ENCODE data around the gene RAB9A. TPM values are rescaled to one million over a fixed set of nuclear protein-coding genes. Genes with fewer than 3 reads are reported as not detected.

Gene RAB9A
- total and polyA plus RNA-seq, 9 of the 15 experiments (the other 6 are each of a cell fraction or from before 2014, with no cell fraction given) = 13.5 to 20.8 (median 17.7) TPM

DNA sequence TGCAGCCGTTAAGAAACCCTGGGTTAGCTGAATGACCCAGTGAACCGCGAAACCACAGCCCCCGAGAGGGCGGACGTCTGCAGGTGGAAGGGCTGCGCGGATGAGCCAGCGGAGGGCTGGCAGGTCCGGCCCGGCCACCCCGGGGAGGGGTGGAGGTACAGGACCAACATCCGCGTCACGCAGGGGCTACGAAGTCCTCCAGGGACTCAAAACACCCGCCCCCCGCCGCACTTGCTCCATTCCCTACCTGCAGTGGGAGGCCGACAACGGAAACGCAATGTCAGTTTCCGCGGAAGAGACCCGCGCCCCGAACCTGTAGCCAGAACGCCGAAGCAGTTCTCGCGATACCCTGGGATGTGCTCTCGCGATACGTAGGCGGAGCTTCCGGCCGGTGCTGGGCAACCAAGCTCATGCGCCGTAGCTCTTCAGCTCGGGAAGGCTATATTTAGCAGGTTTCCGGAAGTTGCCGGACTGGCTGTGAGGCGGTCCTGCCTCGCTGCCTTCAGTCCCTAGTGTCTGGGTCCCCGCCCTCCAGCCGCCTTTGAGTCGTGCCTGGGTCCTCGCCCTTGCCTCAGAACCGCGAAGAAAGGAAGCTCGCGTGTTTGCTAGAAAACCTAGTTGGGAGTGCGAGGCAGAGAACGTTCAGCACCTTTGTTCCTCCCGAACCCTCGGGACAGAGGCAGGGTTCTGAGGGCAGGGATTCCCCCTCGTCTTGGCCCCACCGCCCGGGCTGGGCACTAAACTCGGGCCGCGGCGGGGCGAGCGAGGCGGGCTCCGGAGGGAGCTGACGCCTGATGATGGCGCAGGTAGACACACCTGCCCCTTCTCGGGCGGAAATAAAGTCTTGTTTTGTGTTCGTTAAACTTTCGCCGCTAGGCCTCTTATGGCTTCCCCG is 45.6 kb downstream of the RAB9A start, which contains the start of the genes OFD1 and TRAPPC2 (continued):
- TF ChIP-seq, protein P1, sequence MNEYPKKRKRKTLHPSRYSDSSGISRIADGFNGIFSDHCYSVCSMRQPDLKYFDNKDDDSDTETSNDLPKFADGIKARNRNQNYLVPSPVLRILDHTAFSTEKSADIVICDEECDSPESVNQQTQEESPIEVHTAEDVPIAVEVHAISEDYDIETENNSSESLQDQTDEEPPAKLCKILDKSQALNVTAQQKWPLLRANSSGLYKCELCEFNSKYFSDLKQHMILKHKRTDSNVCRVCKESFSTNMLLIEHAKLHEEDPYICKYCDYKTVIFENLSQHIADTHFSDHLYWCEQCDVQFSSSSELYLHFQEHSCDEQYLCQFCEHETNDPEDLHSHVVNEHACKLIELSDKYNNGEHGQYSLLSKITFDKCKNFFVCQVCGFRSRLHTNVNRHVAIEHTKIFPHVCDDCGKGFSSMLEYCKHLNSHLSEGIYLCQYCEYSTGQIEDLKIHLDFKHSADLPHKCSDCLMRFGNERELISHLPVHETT (CRISPR knock-in tag; conservative IDR thresholded peaks at IDR 0.05 in 1 of 2, IDR thresholded peaks at IDR 0.05 in 1 of 2) = no peak
- TF ChIP-seq, protein P2, sequence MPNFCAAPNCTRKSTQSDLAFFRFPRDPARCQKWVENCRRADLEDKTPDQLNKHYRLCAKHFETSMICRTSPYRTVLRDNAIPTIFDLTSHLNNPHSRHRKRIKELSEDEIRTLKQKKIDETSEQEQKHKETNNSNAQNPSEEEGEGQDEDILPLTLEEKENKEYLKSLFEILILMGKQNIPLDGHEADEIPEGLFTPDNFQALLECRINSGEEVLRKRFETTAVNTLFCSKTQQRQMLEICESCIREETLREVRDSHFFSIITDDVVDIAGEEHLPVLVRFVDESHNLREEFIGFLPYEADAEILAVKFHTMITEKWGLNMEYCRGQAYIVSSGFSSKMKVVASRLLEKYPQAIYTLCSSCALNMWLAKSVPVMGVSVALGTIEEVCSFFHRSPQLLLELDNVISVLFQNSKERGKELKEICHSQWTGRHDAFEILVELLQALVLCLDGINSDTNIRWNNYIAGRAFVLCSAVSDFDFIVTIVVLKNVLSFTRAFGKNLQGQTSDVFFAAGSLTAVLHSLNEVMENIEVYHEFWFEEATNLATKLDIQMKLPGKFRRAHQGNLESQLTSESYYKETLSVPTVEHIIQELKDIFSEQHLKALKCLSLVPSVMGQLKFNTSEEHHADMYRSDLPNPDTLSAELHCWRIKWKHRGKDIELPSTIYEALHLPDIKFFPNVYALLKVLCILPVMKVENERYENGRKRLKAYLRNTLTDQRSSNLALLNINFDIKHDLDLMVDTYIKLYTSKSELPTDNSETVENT (CRISPR knock-in tag; IDR thresholded peaks at IDR 0.05) = no peak
- no peak for TF ChIP-seq NR2C1 (IDR thresholded peaks at IDR 0.05)
- TF ChIP-seq NR2C1 (tag; IDR thresholded peaks at IDR 0.05) = no peak
- no peak for TF ChIP-seq SIRT6 (IDR thresholded peaks at IDR 0.05; ENCODE audit: low read depth, low read length)
- TF ChIP-seq E2F3 (CRISPR knock-in tag; IDR thresholded peaks at IDR 0.05) = no peak
- TF ChIP-seq PHB2 (IDR thresholded peaks at IDR 0.05; ENCODE audit: low read depth) = no peak
- TF ChIP-seq, protein P3, sequence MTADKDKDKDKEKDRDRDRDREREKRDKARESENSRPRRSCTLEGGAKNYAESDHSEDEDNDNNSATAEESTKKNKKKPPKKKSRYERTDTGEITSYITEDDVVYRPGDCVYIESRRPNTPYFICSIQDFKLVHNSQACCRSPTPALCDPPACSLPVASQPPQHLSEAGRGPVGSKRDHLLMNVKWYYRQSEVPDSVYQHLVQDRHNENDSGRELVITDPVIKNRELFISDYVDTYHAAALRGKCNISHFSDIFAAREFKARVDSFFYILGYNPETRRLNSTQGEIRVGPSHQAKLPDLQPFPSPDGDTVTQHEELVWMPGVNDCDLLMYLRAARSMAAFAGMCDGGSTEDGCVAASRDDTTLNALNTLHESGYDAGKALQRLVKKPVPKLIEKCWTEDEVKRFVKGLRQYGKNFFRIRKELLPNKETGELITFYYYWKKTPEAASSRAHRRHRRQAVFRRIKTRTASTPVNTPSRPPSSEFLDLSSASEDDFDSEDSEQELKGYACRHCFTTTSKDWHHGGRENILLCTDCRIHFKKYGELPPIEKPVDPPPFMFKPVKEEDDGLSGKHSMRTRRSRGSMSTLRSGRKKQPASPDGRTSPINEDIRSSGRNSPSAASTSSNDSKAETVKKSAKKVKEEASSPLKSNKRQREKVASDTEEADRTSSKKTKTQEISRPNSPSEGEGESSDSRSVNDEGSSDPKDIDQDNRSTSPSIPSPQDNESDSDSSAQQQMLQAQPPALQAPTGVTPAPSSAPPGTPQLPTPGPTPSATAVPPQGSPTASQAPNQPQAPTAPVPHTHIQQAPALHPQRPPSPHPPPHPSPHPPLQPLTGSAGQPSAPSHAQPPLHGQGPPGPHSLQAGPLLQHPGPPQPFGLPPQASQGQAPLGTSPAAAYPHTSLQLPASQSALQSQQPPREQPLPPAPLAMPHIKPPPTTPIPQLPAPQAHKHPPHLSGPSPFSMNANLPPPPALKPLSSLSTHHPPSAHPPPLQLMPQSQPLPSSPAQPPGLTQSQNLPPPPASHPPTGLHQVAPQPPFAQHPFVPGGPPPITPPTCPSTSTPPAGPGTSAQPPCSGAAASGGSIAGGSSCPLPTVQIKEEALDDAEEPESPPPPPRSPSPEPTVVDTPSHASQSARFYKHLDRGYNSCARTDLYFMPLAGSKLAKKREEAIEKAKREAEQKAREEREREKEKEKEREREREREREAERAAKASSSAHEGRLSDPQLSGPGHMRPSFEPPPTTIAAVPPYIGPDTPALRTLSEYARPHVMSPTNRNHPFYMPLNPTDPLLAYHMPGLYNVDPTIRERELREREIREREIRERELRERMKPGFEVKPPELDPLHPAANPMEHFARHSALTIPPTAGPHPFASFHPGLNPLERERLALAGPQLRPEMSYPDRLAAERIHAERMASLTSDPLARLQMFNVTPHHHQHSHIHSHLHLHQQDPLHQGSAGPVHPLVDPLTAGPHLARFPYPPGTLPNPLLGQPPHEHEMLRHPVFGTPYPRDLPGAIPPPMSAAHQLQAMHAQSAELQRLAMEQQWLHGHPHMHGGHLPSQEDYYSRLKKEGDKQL (CRISPR knock-in tag; IDR thresholded peaks at IDR 0.05; ENCODE audit: borderline replicate concordance) = no peak
- TF ChIP-seq KDM2B (CRISPR knock-in tag; IDR thresholded peaks at IDR 0.05) = no peak
- TF ChIP-seq ZNF699 (CRISPR knock-in tag; IDR thresholded peaks at IDR 0.05; ENCODE audit: insufficient replicate concordance) = no peak
- TF ChIP-seq RBM39 (optimal IDR thresholded peaks at IDR 0.05; ENCODE audit: low read depth, low read length) = no peak
- TF ChIP-seq COPS2 (conservative IDR thresholded peaks at IDR 0.05) = no peak
- no peak for TF ChIP-seq ZZZ3 (IDR thresholded peaks at IDR 0.05)
- no peak for TF ChIP-seq TEAD1 (CRISPR knock-in tag; IDR thresholded peaks at IDR 0.05)
- peak; percentile 94 for TF ChIP-seq KDM5B (IDR thresholded peaks at IDR 0.05; ENCODE audit: insufficient replicate concordance, low read depth, low read length)
- peak in 2 of 3 experiments; percentile 8 to 52 for TF ChIP-seq YY1 (IDR thresholded peaks at IDR 0.05; ENCODE audit: borderline replicate concordance in 1 of 3, control insufficient read depth in 1 of 3, extremely low read depth in 1 of 3, insufficient read depth in 3 of 3, insufficient read length in 1 of 3, insufficient replicate concordance in 2 of 3, low read depth in 1 of 3, low read length in 2 of 3)
